GM12878 (cell line): ENCODE measurements around the gene ZNF695. TPM values are rescaled to one million over a fixed set of nuclear protein-coding genes. Genes with fewer than 3 reads are reported as not detected.

ENCODE experiments used
- BHLHE40 ChIP-seq, 2 experiments: fragments of 450-650 bp in 1 of 2; IDR thresholded peaks; 2 replicates each; pipeline ENCODE4 v1.6.1; 2011 to 2017; ENCODE audit warnings: low read depth in 2 of 2, borderline replicate concordance in 1 of 2, improper control_type of control experiment in 1 of 2, low read length in 1 of 2, mild to moderate bottlenecking in 1 of 2
- BRCA1 ChIP-seq: IDR thresholded peaks from 2 replicates; pipeline ENCODE4 v1.6.1; 2011; ENCODE audit warnings: low read depth, low read length, improper control_type of control experiment
- CBX3 ChIP-seq: fragments of 200-600 bp; sonication (generic); IDR thresholded peaks from 2 replicates; pipeline ENCODE4 v1.6.1; 2016; ENCODE audit warnings: low read depth, borderline replicate concordance
- CHD2 ChIP-seq: IDR thresholded peaks from 2 replicates; pipeline ENCODE4 v1.6.1; 2011; ENCODE audit warnings: low read depth, low read length, improper control_type of control experiment, borderline replicate concordance
- EGR1 ChIP-seq, 2 experiments: IDR thresholded peaks; 1 replicate in 1 of 2; 2 replicates in 1 of 2; pipeline ENCODE4 v1.6.1; 2011 to 2012; ENCODE audit warnings: low read depth in 2 of 2, low read length in 2 of 2, borderline replicate concordance in 1 of 2, mild to moderate bottlenecking in 1 of 2, moderate library complexity in 1 of 2
- FOXM1 ChIP-seq: IDR thresholded peaks from 2 replicates; pipeline ENCODE4 v1.6.1; 2012; ENCODE audit warnings: low read depth, mild to moderate bottlenecking, inconsistent platforms, low read length, moderate library complexity
- GATAD2B ChIP-seq: fragments of 450-650 bp; conservative IDR thresholded peaks from 2 replicates; pipeline ENCODE4 v1.6.1; 2017; ENCODE audit warnings: low read depth, mild to moderate bottlenecking, moderate library complexity
- JUND ChIP-seq: IDR thresholded peaks from 2 replicates; pipeline ENCODE4 v1.6.1; 2012; ENCODE audit warnings: low read depth, mild to moderate bottlenecking, low read length, improper control_type of control experiment, moderate library complexity
- LARP7 ChIP-seq: fragments of 450-650 bp; IDR thresholded peaks from 2 replicates; pipeline ENCODE4 v1.6.1; 2017; ENCODE audit warnings: mild to moderate bottlenecking
- MEF2B ChIP-seq: fragments of 450-650 bp; IDR thresholded peaks from 2 replicates; pipeline ENCODE4 v1.6.1; 2018; ENCODE audit warnings: mild to moderate bottlenecking, moderate library complexity; ENCODE audit not compliant: partially characterized antibody, poor library complexity, severe bottlenecking
- MYB ChIP-seq: fragments of 150-350 bp; IDR thresholded peaks from 2 replicates; pipeline ENCODE4 v1.6.1; 2014; ENCODE audit warnings: mild to moderate bottlenecking, low read depth, low read length, borderline replicate concordance
- PAX5 ChIP-seq: IDR thresholded peaks from 2 replicates; pipeline ENCODE4 v1.6.1; 2011; ENCODE audit warnings: low read depth, low read length, borderline replicate concordance
- PAX8 ChIP-seq: fragments of 450-650 bp; IDR thresholded peaks from 2 replicates; pipeline ENCODE4 v1.6.1; 2017; ENCODE audit warnings: mild to moderate bottlenecking, moderate library complexity
- PBX3 ChIP-seq: IDR thresholded peaks from 2 replicates; pipeline ENCODE4 v1.6.1; 2011; ENCODE audit warnings: mild to moderate bottlenecking, low read depth, low read length, moderate library complexity; ENCODE audit not compliant: insufficient replicate concordance
- RAD21 ChIP-seq: IDR thresholded peaks from 2 replicates; pipeline ENCODE4 v1.6.1; 2011; ENCODE audit warnings: mild to moderate bottlenecking, low read depth, low read length, moderate library complexity; ENCODE audit not compliant: insufficient read depth
- RELA ChIP-seq: fragments of 450-650 bp; IDR thresholded peaks from 2 replicates; pipeline ENCODE4 v1.8.0; 2014; ENCODE audit warnings: borderline replicate concordance; ENCODE audit not compliant: partially characterized antibody
- RUNX3 ChIP-seq: IDR thresholded peaks from 2 replicates; pipeline ENCODE4 v1.6.1; 2012; ENCODE audit warnings: low read length, inconsistent platforms
- SUPT20H ChIP-seq: IDR thresholded peaks from 2 replicates; pipeline ENCODE4 v1.6.1; 2011; ENCODE audit warnings: low read depth, mild to moderate bottlenecking, low read length, moderate library complexity, borderline replicate concordance; ENCODE audit not compliant: control insufficient read depth
- TCF7 ChIP-seq: IDR thresholded peaks from 2 replicates; pipeline ENCODE4 v1.6.1; 2014; ENCODE audit warnings: antibody characterized with exemption, borderline replicate concordance
- WRNIP1 ChIP-seq: IDR thresholded peaks from 2 replicates; pipeline ENCODE4 v1.6.1; 2011; ENCODE audit warnings: low read depth, low read length, improper control_type of control experiment, borderline replicate concordance
- polyA plus RNA-seq, 11 experiments: library from polyadenylated mRNA; depleted of rRNA in 4 of 11; unstranded in 6 of 11; stranded (reverse) in 5 of 11; fragments of >200 nt; fragmentation: Nextera tagmentation in 4 of 11; fragmentation: Illumina TruSeq in 1 of 11; extraction: Ambion mirVana in 4 of 11; extraction: Trizol in 1 of 11; gene quantifications; 1 replicate in 1 of 11; 2 replicates in 10 of 11; pipeline versions ENCODE4 v1.2.1 to v1.2.3, GENCODE V29; 2011 to 2016; ENCODE audit warnings: inconsistent platforms in 2 of 11, missing spikeins in 2 of 11, low read depth in 1 of 11
- total RNA-seq, 4 experiments: library from RNA; depleted of rRNA in 3 of 4; stranded (reverse); fragments of >200 nt in 3 of 4; fragmentation: Illumina TruSeq in 1 of 4; extraction: Trizol in 1 of 4; gene quantifications; 2 replicates each; pipeline versions ENCODE4 v1.2.1 to v1.2.3, GENCODE V29; 2013 to 2021
- TF ChIP-seq, protein P1 (sequence below): fragments of 450-650 bp; IDR thresholded peaks from 2 replicates; pipeline ENCODE4 v1.6.1; 2017; ENCODE audit warnings: low read depth, mild to moderate bottlenecking, moderate library complexity
- TF ChIP-seq, protein P2 (sequence below): IDR thresholded peaks from 2 replicates; pipeline ENCODE4 v1.6.1; 2012; ENCODE audit warnings: low read depth, low read length, improper control_type of control experiment
- TF ChIP-seq, protein P3 (sequence below): fragments of 450-650 bp; formaldehyde crosslinking; IDR thresholded peaks from 2 replicates; pipeline ENCODE4 v1.4.0; 2020; ENCODE audit warnings: mild to moderate bottlenecking, moderate library complexity

The ZNF695 gene
- total and polyA plus RNA-seq, 10 of the 15 experiments (the other 5 are each of a cell fraction or from before 2014, with no cell fraction given), result 0.04 to 1.8 (median 1.2) TPM

DNA sequence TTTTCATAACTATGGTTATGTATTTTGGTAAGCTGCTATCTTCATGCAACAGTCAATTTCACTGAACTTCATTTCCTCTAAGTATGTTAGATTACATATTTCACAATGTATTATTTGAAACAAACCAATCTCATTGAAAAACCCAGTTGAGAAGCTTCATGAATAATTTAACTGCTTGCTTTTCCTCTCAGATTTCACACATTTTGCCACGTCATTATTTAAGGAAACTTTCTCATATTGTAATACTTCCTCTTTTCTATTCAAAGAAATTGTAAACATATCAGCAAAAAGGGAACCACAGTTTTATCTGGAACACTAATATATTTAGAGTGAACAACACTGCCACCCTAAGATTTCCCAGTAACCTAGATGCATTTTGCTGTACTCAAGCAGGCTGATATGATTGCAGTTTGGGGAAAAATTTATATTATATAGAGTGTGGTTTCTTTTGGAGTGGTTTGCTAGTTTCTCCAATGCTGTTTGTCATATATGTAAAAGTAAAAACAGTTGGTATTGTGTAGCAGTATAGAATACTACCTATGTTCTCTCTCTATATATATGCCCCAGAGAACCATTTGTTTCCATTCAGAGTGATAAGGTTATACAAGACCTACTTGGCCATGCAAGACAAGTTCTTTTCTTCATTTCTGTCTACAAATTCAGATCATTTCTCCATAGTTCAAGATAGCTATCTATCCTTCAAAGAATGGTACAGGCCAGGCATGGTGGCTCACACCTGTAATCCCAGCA, 47.7 kb downstream of the ZNF695 start (continued):
- TF ChIP-seq FOXM1, result no peak
- no peak for TF ChIP-seq PBX3
- TF ChIP-seq PAX8, result no peak
- TF ChIP-seq TCF7, result no peak
- TF ChIP-seq, protein P1, sequence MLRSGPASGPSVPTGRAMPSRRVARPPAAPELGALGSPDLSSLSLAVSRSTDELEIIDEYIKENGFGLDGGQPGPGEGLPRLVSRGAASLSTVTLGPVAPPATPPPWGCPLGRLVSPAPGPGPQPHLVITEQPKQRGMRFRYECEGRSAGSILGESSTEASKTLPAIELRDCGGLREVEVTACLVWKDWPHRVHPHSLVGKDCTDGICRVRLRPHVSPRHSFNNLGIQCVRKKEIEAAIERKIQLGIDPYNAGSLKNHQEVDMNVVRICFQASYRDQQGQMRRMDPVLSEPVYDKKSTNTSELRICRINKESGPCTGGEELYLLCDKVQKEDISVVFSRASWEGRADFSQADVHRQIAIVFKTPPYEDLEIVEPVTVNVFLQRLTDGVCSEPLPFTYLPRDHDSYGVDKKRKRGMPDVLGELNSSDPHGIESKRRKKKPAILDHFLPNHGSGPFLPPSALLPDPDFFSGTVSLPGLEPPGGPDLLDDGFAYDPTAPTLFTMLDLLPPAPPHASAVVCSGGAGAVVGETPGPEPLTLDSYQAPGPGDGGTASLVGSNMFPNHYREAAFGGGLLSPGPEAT, result peak; percentile 46; the same call in 1 of the 2 replicates
- TF ChIP-seq, protein P2, sequence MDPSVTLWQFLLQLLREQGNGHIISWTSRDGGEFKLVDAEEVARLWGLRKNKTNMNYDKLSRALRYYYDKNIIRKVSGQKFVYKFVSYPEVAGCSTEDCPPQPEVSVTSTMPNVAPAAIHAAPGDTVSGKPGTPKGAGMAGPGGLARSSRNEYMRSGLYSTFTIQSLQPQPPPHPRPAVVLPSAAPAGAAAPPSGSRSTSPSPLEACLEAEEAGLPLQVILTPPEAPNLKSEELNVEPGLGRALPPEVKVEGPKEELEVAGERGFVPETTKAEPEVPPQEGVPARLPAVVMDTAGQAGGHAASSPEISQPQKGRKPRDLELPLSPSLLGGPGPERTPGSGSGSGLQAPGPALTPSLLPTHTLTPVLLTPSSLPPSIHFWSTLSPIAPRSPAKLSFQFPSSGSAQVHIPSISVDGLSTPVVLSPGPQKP, result no peak
- no peak for TF ChIP-seq BRCA1
- TF ChIP-seq LARP7, result no peak
- no peak for TF ChIP-seq RUNX3
- no peak for TF ChIP-seq CBX3
- no peak for TF ChIP-seq PAX5
- no peak for TF ChIP-seq JUND
- no peak for TF ChIP-seq CHD2
- no peak for TF ChIP-seq MYB
- no peak for TF ChIP-seq RELA
- TF ChIP-seq EGR1 (IDR thresholded peaks at IDR 0.05; ENCODE audit: borderline replicate concordance in 1 of 2, low read depth in 2 of 2, low read length in 2 of 2), result no peak
- no peak for TF ChIP-seq MEF2B
- peak; percentile 43 for TF ChIP-seq RAD21
- no peak for TF ChIP-seq GATAD2B
- no peak for TF ChIP-seq SUPT20H
- TF ChIP-seq, protein P3, sequence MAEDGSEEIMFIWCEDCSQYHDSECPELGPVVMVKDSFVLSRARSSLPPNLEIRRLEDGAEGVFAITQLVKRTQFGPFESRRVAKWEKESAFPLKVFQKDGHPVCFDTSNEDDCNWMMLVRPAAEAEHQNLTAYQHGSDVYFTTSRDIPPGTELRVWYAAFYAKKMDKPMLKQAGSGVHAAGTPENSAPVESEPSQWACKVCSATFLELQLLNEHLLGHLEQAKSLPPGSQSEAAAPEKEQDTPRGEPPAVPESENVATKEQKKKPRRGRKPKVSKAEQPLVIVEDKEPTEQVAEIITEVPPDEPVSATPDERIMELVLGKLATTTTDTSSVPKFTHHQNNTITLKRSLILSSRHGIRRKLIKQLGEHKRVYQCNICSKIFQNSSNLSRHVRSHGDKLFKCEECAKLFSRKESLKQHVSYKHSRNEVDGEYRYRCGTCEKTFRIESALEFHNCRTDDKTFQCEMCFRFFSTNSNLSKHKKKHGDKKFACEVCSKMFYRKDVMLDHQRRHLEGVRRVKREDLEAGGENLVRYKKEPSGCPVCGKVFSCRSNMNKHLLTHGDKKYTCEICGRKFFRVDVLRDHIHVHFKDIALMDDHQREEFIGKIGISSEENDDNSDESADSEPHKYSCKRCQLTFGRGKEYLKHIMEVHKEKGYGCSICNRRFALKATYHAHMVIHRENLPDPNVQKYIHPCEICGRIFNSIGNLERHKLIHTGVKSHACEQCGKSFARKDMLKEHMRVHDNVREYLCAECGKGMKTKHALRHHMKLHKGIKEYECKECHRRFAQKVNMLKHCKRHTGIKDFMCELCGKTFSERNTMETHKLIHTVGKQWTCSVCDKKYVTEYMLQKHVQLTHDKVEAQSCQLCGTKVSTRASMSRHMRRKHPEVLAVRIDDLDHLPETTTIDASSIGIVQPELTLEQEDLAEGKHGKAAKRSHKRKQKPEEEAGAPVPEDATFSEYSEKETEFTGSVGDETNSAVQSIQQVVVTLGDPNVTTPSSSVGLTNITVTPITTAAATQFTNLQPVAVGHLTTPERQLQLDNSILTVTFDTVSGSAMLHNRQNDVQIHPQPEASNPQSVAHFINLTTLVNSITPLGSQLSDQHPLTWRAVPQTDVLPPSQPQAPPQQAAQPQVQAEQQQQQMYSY (CRISPR knock-in tag), result no peak
- no peak for TF ChIP-seq BHLHE40 (IDR thresholded peaks at IDR 0.05; ENCODE audit: borderline replicate concordance in 1 of 2, low read depth in 2 of 2, low read length in 1 of 2)
- TF ChIP-seq WRNIP1, result no peak
